ENCODE results near the gene AUTS2.

Gene AUTS2

GRCh38 chr7:69656077-69656476, 57.8 kb downstream of the AUTS2 start:
- no peak for DNase-seq (ENCODE audit: low read depth in 3 of 3)

GRCh38 chr7:69656890-69657289, 58.6 kb downstream of the AUTS2 start:
- no peak for DNase-seq (ENCODE audit: low read depth in 3 of 3)

GRCh38 chr7:69657331-69657730, 59.1 kb downstream of the AUTS2 start:
- no peak for DNase-seq (ENCODE audit: low read depth in 3 of 3)

GRCh38 chr7:69657985-69658384, 59.7 kb downstream of the AUTS2 start:
- no peak for DNase-seq (ENCODE audit: low read depth in 3 of 3)

GRCh38 chr7:69659983-69660382, 61.7 kb downstream of the AUTS2 start:
- DNase-seq (ENCODE audit: low read depth in 3 of 3): no peak

- DNase-seq (ENCODE audit: low read depth in 3 of 3): no peak
These were observed 63.1 kb downstream of the AUTS2 start for GRCh38 chr7:69661342-69661741.

GRCh38 chr7:69663911-69664832, 65.9 kb downstream of the AUTS2 start:
- DNase-seq (ENCODE audit: low read depth in 3 of 3): no peak

GRCh38 chr7:69665369-69665768, 67.1 kb downstream of the AUTS2 start:
- no peak for DNase-seq (ENCODE audit: low read depth in 3 of 3)

GRCh38 chr7:69668339-69668870, 70.1 kb downstream of the AUTS2 start:
- no peak for DNase-seq (ENCODE audit: low read depth in 3 of 3)

GRCh38 chr7:69670701-69671100, 72.4 kb downstream of the AUTS2 start:
- no peak for DNase-seq (ENCODE audit: low read depth in 3 of 3)

- DNase-seq (ENCODE audit: low read depth in 3 of 3): no peak
These were observed 74.8 kb downstream of the AUTS2 start for GRCh38 chr7:69673074-69673473.

- DNase-seq (ENCODE audit: low read depth in 3 of 3): no peak
These were observed 76.5 kb downstream of the AUTS2 start for GRCh38 chr7:69674701-69675182.

- no peak for DNase-seq (ENCODE audit: low read depth in 3 of 3)
These were observed 78.0 kb downstream of the AUTS2 start for GRCh38 chr7:69676247-69676646.

- no peak for DNase-seq (ENCODE audit: low read depth in 3 of 3)
These were observed 79.0 kb downstream of the AUTS2 start for GRCh38 chr7:69677054-69677852.

- DNase-seq (ENCODE audit: low read depth in 3 of 3): no peak
These were observed 79.7 kb downstream of the AUTS2 start for GRCh38 chr7:69677881-69678493.

GRCh38 chr7:69678494-69679187, 80.4 kb downstream of the AUTS2 start:
- no peak for DNase-seq (ENCODE audit: low read depth in 3 of 3)

GRCh38 chr7:69681181-69681580, 82.9 kb downstream of the AUTS2 start:
- no peak for DNase-seq (ENCODE audit: low read depth in 3 of 3)

- DNase-seq (ENCODE audit: low read depth in 3 of 3): no peak
These were observed 84.2 kb downstream of the AUTS2 start for GRCh38 chr7:69682518-69682917.

GRCh38 chr7:69683002-69683401, 84.7 kb downstream of the AUTS2 start:
- DNase-seq (ENCODE audit: low read depth in 3 of 3): no peak

- no peak for DNase-seq (ENCODE audit: low read depth in 3 of 3)
These were observed 86.4 kb downstream of the AUTS2 start for GRCh38 chr7:69684369-69685292.
